Measurements from ENCODE around the gene PPP2R2C.

GRCh38 chr4:6348408-6348807, 124.0 kb downstream of the PPP2R2C start:
- TF ChIP-seq CTCF (conservative IDR thresholded peaks at IDR 0.05 in 1 of 2, IDR thresholded peaks at IDR 0.05 in 1 of 2; ENCODE audit: extremely low read depth in 1 of 2, insufficient read depth in 1 of 2, low read depth in 1 of 2, low read length in 2 of 2) (no peak), EZH2 (IDR thresholded peaks at IDR 0.05; ENCODE audit: borderline replicate concordance, low read length) (no peak)

Data from mammary epithelial cell (primary cell).